ENCODE data around the gene CDT1. TPM values are rescaled to one million over a fixed set of nuclear protein-coding genes. Genes with fewer than 3 reads are reported as not detected.

Gene CDT1
- total RNA-seq, 3 donors from 2014 or later (not counting 1 experiment from before 2014, with no cell fraction given) = 2.2 to 3.8 (median 2.6) TPM

DNA sequence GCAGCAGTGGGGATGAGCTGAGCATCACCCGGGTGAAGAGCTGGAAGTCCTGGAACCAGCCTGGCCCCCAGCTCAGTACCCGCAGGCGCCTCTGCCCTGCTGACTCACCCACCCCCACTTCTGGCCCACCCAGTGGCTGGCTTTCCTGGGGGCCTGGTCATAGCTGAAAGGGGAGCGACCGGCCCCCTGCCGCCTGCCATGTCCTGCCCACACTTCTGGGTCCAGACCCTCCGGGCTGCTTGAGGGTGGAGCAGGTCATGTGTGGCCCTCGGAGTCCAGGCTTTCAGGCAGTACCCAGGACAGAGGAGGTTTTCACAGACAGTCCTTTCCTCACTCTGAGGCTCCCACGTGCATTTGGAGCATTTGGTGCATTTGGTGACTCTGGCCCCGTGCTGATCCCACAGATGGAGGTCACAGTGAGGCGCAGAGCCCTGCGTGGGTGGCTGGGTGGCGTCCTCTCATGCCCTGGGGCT lies 11.5 kb upstream of the CDT1 start:
- DNase-seq = no peak
- Mint-ChIP-seq H3K36me3 (no peaks in the 10 kb centered on the region), H3K4me1 (peaks cover 17 to 33% of the 10 kb centered on the region in 2 donors), H3K27me3 (ENCODE audit: low read depth in 2 of 2) (no peaks in the 10 kb centered on the region), H3K4me3 (peak overlapping the region; percentile 37), H3K9me3 (no peaks in the 10 kb centered on the region), H3K27ac (peak overlapping the region in 1 of 2 donors; percentile 65)
- H3K9me3 ChIP-seq (ENCODE audit: control insufficient read depth, insufficient read depth, low read length) = no peaks in the 10 kb centered on the region
- intact Hi-C loops (cut with micrococcal nuclease) = no loop called here
- ATAC-seq = no peak
- H3K27me3 ChIP-seq (ENCODE audit: control insufficient read depth, insufficient read depth, low read length) = no peaks in the 10 kb centered on the region
- TF ChIP-seq, protein P1, sequence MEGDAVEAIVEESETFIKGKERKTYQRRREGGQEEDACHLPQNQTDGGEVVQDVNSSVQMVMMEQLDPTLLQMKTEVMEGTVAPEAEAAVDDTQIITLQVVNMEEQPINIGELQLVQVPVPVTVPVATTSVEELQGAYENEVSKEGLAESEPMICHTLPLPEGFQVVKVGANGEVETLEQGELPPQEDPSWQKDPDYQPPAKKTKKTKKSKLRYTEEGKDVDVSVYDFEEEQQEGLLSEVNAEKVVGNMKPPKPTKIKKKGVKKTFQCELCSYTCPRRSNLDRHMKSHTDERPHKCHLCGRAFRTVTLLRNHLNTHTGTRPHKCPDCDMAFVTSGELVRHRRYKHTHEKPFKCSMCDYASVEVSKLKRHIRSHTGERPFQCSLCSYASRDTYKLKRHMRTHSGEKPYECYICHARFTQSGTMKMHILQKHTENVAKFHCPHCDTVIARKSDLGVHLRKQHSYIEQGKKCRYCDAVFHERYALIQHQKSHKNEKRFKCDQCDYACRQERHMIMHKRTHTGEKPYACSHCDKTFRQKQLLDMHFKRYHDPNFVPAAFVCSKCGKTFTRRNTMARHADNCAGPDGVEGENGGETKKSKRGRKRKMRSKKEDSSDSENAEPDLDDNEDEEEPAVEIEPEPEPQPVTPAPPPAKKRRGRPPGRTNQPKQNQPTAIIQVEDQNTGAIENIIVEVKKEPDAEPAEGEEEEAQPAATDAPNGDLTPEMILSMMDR (IDR thresholded peaks at IDR 0.05) = no peak
- 66% methylated on average over 13 of the region's 13 CpGs for WGBS (ENCODE audit: insufficient coverage)
- H3K36me3 ChIP-seq (ENCODE audit: control insufficient read depth, insufficient read depth, low read length) = no peaks in the 10 kb centered on the region
- peaks cover 70% of the 10 kb centered on the region for H3K4me1 ChIP-seq (ENCODE audit: control insufficient read depth, insufficient read depth, low read length)
- no peak overlapping the region for H3K27ac ChIP-seq (ENCODE audit: low read length)
- no peak overlapping the region for H3K4me3 ChIP-seq (ENCODE audit: low read length)

DNA sequence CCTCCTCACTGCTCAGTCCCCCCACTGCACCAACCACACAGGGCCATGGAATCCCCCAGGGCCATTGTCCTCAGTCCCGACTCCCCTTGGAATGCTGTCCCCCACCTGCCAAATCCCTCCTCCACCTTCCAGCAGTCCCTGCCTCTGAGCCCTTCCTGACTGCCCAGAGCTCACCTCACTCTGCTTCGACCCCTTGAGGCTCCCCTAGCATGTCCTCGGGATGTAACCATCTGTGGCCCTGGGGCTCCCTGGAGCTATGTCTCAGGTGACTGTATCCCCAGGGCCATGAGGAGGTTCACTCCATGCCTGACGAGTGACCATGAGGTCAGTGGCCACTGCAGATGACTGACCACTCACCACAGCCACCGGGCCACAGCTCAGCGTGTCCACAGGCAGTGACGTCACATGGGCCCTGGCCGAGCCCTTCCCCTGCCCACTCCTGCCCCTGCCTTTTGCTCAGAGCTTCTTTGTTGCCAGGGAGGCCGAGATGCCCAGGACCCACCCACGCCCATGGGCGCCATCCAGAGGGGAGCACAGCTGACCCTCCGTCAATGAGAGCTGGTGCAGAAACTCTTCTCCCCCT lies 10.8 kb upstream of the CDT1 start:
- Mint-ChIP-seq H3K36me3 (no peaks in the 10 kb centered on the region), H3K27me3 (ENCODE audit: low read depth in 2 of 2) (no peaks in the 10 kb centered on the region), H3K9me3 (no peaks in the 10 kb centered on the region), H3K4me3 (no peak overlapping the region), H3K27ac (peak overlapping the region in 1 of 2 donors; percentile 65), H3K4me1 (peaks cover 17 to 33% of the 10 kb centered on the region in 2 donors)
- Histone ChIP-seq H3K9me3 (ENCODE audit: control insufficient read depth, insufficient read depth, low read length) (no peaks in the 10 kb centered on the region), H3K27me3 (ENCODE audit: control insufficient read depth, insufficient read depth, low read length) (no peaks in the 10 kb centered on the region), H3K4me1 (ENCODE audit: control insufficient read depth, insufficient read depth, low read length) (peaks cover 70% of the 10 kb centered on the region), H3K36me3 (ENCODE audit: control insufficient read depth, insufficient read depth, low read length) (no peaks in the 10 kb centered on the region), H3K27ac (ENCODE audit: low read length) (no peak overlapping the region), H3K4me3 (ENCODE audit: low read length) (no peak overlapping the region)
- DNase-seq (no peak), ATAC-seq (no peak)
- TF ChIP-seq, protein P1 (IDR thresholded peaks at IDR 0.05) = no peak
- intact Hi-C loops (cut with micrococcal nuclease) = no loop called here
- 88% methylated on average over 12 of the region's 12 CpGs for WGBS (ENCODE audit: insufficient coverage)

DNA sequence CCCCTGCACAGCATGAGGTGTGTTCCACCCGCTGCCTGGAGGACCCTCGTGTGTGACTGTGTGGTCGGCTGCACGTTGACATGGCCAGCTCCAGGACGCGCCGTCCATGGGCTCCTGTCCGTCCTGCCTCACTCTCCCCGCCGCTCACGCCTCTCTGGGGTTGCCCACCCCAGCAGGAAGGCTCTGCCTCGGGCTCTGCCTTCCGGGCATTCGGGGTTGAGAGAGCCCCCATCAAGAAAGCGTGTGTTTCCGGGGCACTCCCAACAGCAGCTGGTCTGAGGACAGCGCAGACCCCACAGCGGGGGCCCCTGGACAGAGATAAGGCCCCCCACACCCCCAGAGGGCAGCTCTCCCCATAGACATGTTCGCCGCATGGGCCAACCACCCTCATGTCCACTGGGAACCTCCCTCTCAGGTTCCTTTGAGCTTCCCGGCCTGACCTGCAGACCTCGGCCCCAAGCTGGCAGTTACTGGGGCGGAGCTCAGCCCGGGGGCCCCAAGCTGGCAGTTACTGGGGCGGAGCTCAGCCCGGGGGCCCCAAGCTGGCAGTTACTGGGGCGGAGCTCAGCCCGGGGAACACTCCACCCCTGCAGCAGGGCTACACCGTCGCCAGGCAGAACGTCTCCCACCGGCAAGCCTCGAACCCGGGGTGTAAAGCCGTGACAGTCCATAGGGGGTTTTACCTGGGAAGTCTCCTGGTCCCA lies 10.2 kb upstream of the CDT1 start:
- Histone ChIP-seq H3K27ac (ENCODE audit: low read length) (no peak overlapping the region), H3K27me3 (ENCODE audit: control insufficient read depth, insufficient read depth, low read length) (no peaks in the 10 kb centered on the region), H3K4me1 (ENCODE audit: control insufficient read depth, insufficient read depth, low read length) (peaks cover 70% of the 10 kb centered on the region), H3K9me3 (ENCODE audit: control insufficient read depth, insufficient read depth, low read length) (no peaks in the 10 kb centered on the region), H3K36me3 (ENCODE audit: control insufficient read depth, insufficient read depth, low read length) (no peaks in the 10 kb centered on the region), H3K4me3 (ENCODE audit: low read length) (no peak overlapping the region)
- Mint-ChIP-seq H3K36me3 (no peaks in the 10 kb centered on the region), H3K9me3 (no peaks in the 10 kb centered on the region), H3K4me3 (peak overlapping the region; percentile 4), H3K27ac (no peak overlapping the region), H3K4me1 (peaks cover 17 to 33% of the 10 kb centered on the region in 2 donors), H3K27me3 (ENCODE audit: low read depth in 2 of 2) (no peaks in the 10 kb centered on the region)
- ATAC-seq (no peak), DNase-seq (peak in 1 of 2 donors; percentile 45)
- TF ChIP-seq, protein P1 (IDR thresholded peaks at IDR 0.05) = no peak
- intact Hi-C loops (cut with micrococcal nuclease) = no loop called here
- WGBS (ENCODE audit: insufficient coverage) = 33% methylated on average over 35 of the region's 35 CpGs

Measured in natural killer cell (primary cell).